Fibroblast of the conjunctiva (primary cell): Measurements from ENCODE around the gene ACTN3.
"Not testable (repeated sequence)": the region's sequence is repeated elsewhere in the genome, so short reads cannot be mapped to it uniquely, and the experiment has no call there.

ENCODE experiments used
- DNase-seq: peaks from one replicate; pipeline ENCODE4 v3.0.0-alpha.2; 2010; ENCODE audit warnings: low read depth

Gene ACTN3

GRCh38 chr11:66544952-66545351, 1.8 kb upstream of the ACTN3 start:
- DNase-seq, result not testable (repeated sequence)

- DNase-seq, result peak; percentile 94
These were observed 869 bp upstream of the ACTN3 start, which contains the start of gene ZDHHC24 for GRCh38 chr11:66545701-66546367. TSS of gene ZDHHC24 (minus strand) at chr11:66546048. CDS start at chr11:66546003, 45 bp downstream.

GRCh38 chr11:66546966-66547661, 411 bp downstream of the ACTN3 start:
- DNase-seq, result no peak

GRCh38 chr11:66547662-66548009, 933 bp downstream of the ACTN3 start:
- DNase-seq, result no peak

GRCh38 chr11:66548041-66548440, 1.3 kb downstream of the ACTN3 start:
- DNase-seq, result no peak

- no peak for DNase-seq
These were observed 2.3 kb downstream of the ACTN3 start for GRCh38 chr11:66548774-66549630.

- no peak for DNase-seq
These were observed 3.0 kb downstream of the ACTN3 start for GRCh38 chr11:66549696-66550095.

GRCh38 chr11:66550887-66551286, 4.2 kb downstream of the ACTN3 start:
- no peak for DNase-seq

GRCh38 chr11:66554602-66555001, 7.9 kb downstream of the ACTN3 start:
- no peak for DNase-seq

- DNase-seq, result no peak
These were observed 8.7 kb downstream of the ACTN3 start for GRCh38 chr11:66555416-66555815.

- no peak for DNase-seq
These were observed 9.4 kb downstream of the ACTN3 start for GRCh38 chr11:66556086-66556485.

GRCh38 chr11:66557733-66558326, 11.1 kb downstream of the ACTN3 start:
- DNase-seq, result no peak

GRCh38 chr11:66559142-66559865, 12.6 kb downstream of the ACTN3 start:
- no peak for DNase-seq

GRCh38 chr11:66559866-66560676, 13.4 kb downstream of the ACTN3 start:
- no peak for DNase-seq

- DNase-seq, result no peak
These were observed 14.7 kb downstream of the ACTN3 start for GRCh38 chr11:66561178-66561974.

GRCh38 chr11:66561975-66562248, 15.2 kb downstream of the ACTN3 start:
- DNase-seq, result no peak

GRCh38 chr11:66562275-66562674, 15.6 kb downstream of the ACTN3 start:
- no peak for DNase-seq

GRCh38 chr11:66562907-66563583, 16.3 kb downstream of the ACTN3 start:
- no peak for DNase-seq

- DNase-seq, result no peak
These were observed 17.1 kb downstream of the ACTN3 start for GRCh38 chr11:66563832-66564231.

- DNase-seq, result no peak
These were observed 17.8 kb downstream of the ACTN3 start for GRCh38 chr11:66564538-66564937.
